ENCODE results near the gene CSNK2A3.

Gene CSNK2A3

DNA sequence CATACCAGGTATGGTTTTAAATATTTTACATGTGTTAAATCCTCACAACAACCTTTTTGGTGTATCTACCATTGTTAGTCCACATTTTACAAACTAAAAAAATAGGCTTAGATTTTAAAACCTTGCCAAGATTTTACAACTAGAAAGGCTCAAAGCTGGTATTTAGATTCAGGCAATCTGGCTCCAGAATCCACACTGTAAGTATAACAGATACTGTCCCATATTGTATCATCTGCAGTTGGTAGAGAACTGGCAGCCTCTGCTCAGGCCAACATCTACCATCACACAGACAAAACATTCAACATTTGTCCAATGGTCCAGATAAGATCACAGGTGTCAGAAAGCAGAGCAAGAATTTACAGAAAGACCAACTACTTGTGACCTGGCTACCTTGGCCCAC is 30.9 kb downstream of the CSNK2A3 start:
- no peak for ATAC-seq
- no peak for TF ChIP-seq ZNF565 (CRISPR knock-in tag; conservative IDR thresholded peaks at IDR 0.05; ENCODE audit: low read depth)
- TF ChIP-seq ESRRG (CRISPR knock-in tag; IDR thresholded peaks at IDR 0.05) = no peak
- TF ChIP-seq TCF4 (CRISPR knock-in tag; IDR thresholded peaks at IDR 0.05; ENCODE audit: borderline replicate concordance) = no peak
- TF ChIP-seq ZC3H10 (CRISPR knock-in tag; IDR thresholded peaks at IDR 0.05) = no peak
- TF ChIP-seq BACH2 (CRISPR knock-in tag; IDR thresholded peaks at IDR 0.05; ENCODE audit: borderline replicate concordance) = no peak

GRCh38 chr11:11320825-11321224 is 32.2 kb downstream of the CSNK2A3 start:
- no peak for ATAC-seq
- no peak for TF ChIP-seq PPARA (CRISPR knock-in tag; IDR thresholded peaks at IDR 0.05; ENCODE audit: borderline replicate concordance)
- TF ChIP-seq PATZ1 (CRISPR knock-in tag; IDR thresholded peaks at IDR 0.05; ENCODE audit: borderline replicate concordance) = no peak
- no peak for TF ChIP-seq ZFP30 (CRISPR knock-in tag; IDR thresholded peaks at IDR 0.05)
- no peak for TF ChIP-seq ISL1 (CRISPR knock-in tag; IDR thresholded peaks at IDR 0.05)
- TF ChIP-seq, protein P1, sequence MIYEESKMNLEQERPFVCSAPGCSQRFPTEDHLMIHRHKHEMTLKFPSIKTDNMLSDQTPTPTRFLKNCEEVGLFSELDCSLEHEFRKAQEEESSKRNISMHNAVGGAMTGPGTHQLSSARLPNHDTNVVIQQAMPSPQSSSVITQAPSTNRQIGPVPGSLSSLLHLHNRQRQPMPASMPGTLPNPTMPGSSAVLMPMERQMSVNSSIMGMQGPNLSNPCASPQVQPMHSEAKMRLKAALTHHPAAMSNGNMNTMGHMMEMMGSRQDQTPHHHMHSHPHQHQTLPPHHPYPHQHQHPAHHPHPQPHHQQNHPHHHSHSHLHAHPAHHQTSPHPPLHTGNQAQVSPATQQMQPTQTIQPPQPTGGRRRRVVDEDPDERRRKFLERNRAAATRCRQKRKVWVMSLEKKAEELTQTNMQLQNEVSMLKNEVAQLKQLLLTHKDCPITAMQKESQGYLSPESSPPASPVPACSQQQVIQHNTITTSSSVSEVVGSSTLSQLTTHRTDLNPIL (CRISPR knock-in tag; IDR thresholded peaks at IDR 0.05; ENCODE audit: low read depth) = no peak
- no peak for TF ChIP-seq BACH2 (CRISPR knock-in tag; IDR thresholded peaks at IDR 0.05; ENCODE audit: borderline replicate concordance)
- no peak for TF ChIP-seq ESRRG (CRISPR knock-in tag; IDR thresholded peaks at IDR 0.05)
- no peak for TF ChIP-seq ZC3H10 (CRISPR knock-in tag; IDR thresholded peaks at IDR 0.05)
- TF ChIP-seq SNAI2 (CRISPR knock-in tag; IDR thresholded peaks at IDR 0.05) = no peak
- TF ChIP-seq CSRNP3 (CRISPR knock-in tag; IDR thresholded peaks at IDR 0.05) = no peak
- TF ChIP-seq ZNF70 (CRISPR knock-in tag; IDR thresholded peaks at IDR 0.05) = no peak
- TF ChIP-seq GLIS3 (CRISPR knock-in tag; IDR thresholded peaks at IDR 0.05) = no peak
- no peak for TF ChIP-seq ARNTL (CRISPR knock-in tag; IDR thresholded peaks at IDR 0.05; ENCODE audit: borderline replicate concordance, low read depth)
- TF ChIP-seq, protein P2, sequence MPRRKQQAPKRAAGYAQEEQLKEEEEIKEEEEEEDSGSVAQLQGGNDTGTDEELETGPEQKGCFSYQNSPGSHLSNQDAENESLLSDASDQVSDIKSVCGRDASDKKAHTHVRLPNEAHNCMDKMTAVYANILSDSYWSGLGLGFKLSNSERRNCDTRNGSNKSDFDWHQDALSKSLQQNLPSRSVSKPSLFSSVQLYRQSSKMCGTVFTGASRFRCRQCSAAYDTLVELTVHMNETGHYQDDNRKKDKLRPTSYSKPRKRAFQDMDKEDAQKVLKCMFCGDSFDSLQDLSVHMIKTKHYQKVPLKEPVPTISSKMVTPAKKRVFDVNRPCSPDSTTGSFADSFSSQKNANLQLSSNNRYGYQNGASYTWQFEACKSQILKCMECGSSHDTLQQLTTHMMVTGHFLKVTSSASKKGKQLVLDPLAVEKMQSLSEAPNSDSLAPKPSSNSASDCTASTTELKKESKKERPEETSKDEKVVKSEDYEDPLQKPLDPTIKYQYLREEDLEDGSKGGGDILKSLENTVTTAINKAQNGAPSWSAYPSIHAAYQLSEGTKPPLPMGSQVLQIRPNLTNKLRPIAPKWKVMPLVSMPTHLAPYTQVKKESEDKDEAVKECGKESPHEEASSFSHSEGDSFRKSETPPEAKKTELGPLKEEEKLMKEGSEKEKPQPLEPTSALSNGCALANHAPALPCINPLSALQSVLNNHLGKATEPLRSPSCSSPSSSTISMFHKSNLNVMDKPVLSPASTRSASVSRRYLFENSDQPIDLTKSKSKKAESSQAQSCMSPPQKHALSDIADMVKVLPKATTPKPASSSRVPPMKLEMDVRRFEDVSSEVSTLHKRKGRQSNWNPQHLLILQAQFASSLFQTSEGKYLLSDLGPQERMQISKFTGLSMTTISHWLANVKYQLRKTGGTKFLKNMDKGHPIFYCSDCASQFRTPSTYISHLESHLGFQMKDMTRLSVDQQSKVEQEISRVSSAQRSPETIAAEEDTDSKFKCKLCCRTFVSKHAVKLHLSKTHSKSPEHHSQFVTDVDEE (CRISPR knock-in tag; IDR thresholded peaks at IDR 0.05) = no peak
- TF ChIP-seq ZNF565 (CRISPR knock-in tag; conservative IDR thresholded peaks at IDR 0.05; ENCODE audit: low read depth) = no peak

DNA sequence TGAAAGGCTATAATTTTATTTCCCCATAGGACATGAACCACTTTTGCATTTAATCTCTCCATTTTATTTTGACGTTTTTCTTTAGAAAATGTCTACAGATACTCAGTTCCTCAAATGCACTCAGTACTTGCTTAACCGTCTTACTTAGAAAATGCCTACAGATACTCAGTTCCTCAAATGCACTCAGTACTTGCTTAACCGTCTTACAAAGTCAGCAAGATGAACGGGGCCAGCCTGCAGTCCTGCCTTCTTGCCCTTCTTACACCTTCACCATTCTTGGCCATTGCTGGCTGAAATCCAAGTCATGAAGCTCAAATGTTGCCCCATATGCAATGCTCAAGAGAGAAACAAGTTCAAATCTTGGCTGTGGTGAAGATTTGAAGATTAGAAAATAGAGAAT is 34.1 kb downstream of the CSNK2A3 start:
- TF ChIP-seq, protein P2 (CRISPR knock-in tag; IDR thresholded peaks at IDR 0.05) = no peak
- no peak for TF ChIP-seq ZC3H10 (CRISPR knock-in tag; IDR thresholded peaks at IDR 0.05)
- no peak for TF ChIP-seq ESRRG (CRISPR knock-in tag; IDR thresholded peaks at IDR 0.05)
- TF ChIP-seq ZNF70 (CRISPR knock-in tag; IDR thresholded peaks at IDR 0.05) = no peak
- no peak for TF ChIP-seq RARB (CRISPR knock-in tag; IDR thresholded peaks at IDR 0.05)
- no peak for TF ChIP-seq CSRNP3 (CRISPR knock-in tag; IDR thresholded peaks at IDR 0.05)
- no peak for TF ChIP-seq PPARA (CRISPR knock-in tag; IDR thresholded peaks at IDR 0.05; ENCODE audit: borderline replicate concordance)
- TF ChIP-seq TCF4 (CRISPR knock-in tag; IDR thresholded peaks at IDR 0.05; ENCODE audit: borderline replicate concordance) = no peak
- no peak for TF ChIP-seq GLIS3 (CRISPR knock-in tag; IDR thresholded peaks at IDR 0.05)
- TF ChIP-seq CSDC2 (CRISPR knock-in tag; IDR thresholded peaks at IDR 0.05) = no peak
- no peak for TF ChIP-seq OSR1 (CRISPR knock-in tag; IDR thresholded peaks at IDR 0.05)
- no peak for TF ChIP-seq SNAI2 (CRISPR knock-in tag; IDR thresholded peaks at IDR 0.05)
- TF ChIP-seq ARNTL (CRISPR knock-in tag; IDR thresholded peaks at IDR 0.05; ENCODE audit: borderline replicate concordance, low read depth) = no peak
- TF ChIP-seq, protein P3, sequence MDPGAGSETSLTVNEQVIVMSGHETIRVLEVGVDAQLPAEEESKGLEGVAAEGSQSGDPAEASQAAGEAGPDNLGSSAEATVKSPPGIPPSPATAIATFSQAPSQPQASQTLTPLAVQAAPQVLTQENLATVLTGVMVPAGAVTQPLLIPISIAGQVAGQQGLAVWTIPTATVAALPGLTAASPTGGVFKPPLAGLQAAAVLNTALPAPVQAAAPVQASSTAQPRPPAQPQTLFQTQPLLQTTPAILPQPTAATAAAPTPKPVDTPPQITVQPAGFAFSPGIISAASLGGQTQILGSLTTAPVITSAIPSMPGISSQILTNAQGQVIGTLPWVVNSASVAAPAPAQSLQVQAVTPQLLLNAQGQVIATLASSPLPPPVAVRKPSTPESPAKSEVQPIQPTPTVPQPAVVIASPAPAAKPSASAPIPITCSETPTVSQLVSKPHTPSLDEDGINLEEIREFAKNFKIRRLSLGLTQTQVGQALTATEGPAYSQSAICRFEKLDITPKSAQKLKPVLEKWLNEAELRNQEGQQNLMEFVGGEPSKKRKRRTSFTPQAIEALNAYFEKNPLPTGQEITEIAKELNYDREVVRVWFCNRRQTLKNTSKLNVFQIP (CRISPR knock-in tag; IDR thresholded peaks at IDR 0.05; ENCODE audit: borderline replicate concordance, low read depth) = no peak
- no peak for TF ChIP-seq ZFP30 (CRISPR knock-in tag; IDR thresholded peaks at IDR 0.05)
- TF ChIP-seq, protein P1 (CRISPR knock-in tag; IDR thresholded peaks at IDR 0.05; ENCODE audit: low read depth) = no peak
- no peak for TF ChIP-seq ISL1 (CRISPR knock-in tag; IDR thresholded peaks at IDR 0.05)
- no peak for TF ChIP-seq BACH2 (CRISPR knock-in tag; IDR thresholded peaks at IDR 0.05; ENCODE audit: borderline replicate concordance)
- TF ChIP-seq TOX (CRISPR knock-in tag; IDR thresholded peaks at IDR 0.05; ENCODE audit: borderline replicate concordance) = no peak
- ATAC-seq = no peak

Measured in SK-N-SH treated with all-trans-retinoic acid at 6 μM for 48 hours (cell line).